GM19397 (cell line): ENCODE results near the gene PPIA.
A peak's percentile ranks its signal among the peaks of the same experiment; 100 is the strongest.

Experiments used
- ATAC-seq: cut with Tn5 transposase; IDR thresholded peaks from one replicate; pipeline ENCODE4 v1.9.1; 2021; ENCODE audit warnings: mild to moderate bottlenecking, moderate library complexity; ENCODE audit not compliant: unreplicated experiment

Gene PPIA

GRCh38 chr7:44796504-44797328 is at the start of gene PPIA:
Gene PPIA, plus strand, starts transcription at chr7:44796681. Its CDS starts 44 bp downstream, at chr7:44796725.
- ATAC-seq = peak; percentile 90

- peak; percentile 80 for ATAC-seq
Observed at GRCh38 chr7:44748045-44748947, 48.2 kb upstream of the PPIA start, which contains the start of gene ZMIZ2. Gene ZMIZ2, plus strand, starts transcription at chr7:44748847. Its CDS starts 7,403 bp downstream, at chr7:44756250.

GRCh38 chr7:44748948-44749731 is 47.3 kb upstream of the PPIA start:
- ATAC-seq = peak; percentile 14

GRCh38 chr7:44749992-44750391 is 46.5 kb upstream of the PPIA start:
- ATAC-seq = no peak

DNA sequence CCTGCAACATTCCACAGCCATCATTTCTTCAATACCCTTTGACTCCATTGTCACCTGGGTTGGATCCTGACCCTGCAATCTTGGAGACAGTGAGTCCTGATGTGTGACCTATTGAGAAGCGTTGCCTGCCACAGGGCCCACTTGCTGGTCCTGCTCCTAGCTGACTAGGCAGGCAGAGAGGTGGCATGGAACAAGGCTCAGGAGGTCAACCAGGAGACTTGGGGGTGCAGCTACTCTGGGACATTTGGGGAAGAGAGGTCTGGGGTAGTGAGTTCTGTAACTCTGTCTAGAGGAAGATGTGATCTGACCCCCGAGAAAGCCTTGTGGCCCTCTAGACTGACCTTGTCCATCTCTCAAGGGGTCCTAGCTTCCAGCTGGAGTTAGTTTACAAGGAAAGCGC is 46.1 kb upstream of the PPIA start:
- no peak for ATAC-seq

GRCh38 chr7:44750921-44751571 is 45.4 kb upstream of the PPIA start:
- peak; percentile 40 for ATAC-seq

GRCh38 chr7:44752822-44753221 is 43.7 kb upstream of the PPIA start:
- no peak for ATAC-seq

DNA sequence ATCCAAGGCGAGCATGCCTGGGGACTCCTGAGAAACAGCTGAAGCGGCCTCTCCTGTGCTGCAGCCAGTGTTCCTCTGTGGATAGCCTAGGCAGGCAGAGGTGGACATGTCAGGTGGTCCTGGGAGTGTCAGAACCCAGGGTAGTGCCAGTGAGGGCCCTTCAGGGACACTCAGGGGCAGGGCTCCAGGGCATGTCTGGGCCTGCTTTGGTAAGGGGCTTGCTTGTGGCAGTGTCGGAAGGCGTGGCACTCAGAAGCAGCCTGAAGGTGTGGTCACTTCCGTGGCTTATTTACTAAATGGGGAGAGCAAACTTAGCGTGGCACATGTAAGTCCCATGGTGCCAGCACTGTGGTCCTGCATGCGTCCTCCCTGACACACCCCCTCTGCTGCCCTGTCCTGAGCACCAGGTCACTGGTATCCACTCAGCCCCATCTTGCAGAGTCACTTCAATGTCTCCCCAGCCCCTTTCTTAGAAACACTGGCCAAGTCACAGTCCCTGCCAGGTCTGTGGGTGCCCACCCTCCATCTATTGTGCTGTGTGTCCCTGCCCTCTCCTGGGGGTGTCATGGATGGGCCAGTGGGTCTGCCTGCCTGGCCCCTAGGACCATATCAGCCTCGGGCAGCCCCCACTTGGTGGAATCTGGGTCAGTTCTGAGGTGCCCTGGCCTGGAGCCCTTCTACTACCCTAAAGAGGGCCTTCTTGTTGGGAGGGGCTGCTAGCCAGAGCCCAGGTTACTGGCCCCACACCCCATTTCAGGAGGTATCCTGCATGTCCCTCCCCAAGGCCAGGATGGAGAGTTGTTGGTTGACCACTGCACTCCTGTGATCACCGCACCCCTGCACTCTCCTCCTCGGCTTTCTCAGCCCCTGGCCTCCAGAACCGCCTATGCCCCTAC is 41.4 kb upstream of the PPIA start:
- ATAC-seq = no peak

DNA sequence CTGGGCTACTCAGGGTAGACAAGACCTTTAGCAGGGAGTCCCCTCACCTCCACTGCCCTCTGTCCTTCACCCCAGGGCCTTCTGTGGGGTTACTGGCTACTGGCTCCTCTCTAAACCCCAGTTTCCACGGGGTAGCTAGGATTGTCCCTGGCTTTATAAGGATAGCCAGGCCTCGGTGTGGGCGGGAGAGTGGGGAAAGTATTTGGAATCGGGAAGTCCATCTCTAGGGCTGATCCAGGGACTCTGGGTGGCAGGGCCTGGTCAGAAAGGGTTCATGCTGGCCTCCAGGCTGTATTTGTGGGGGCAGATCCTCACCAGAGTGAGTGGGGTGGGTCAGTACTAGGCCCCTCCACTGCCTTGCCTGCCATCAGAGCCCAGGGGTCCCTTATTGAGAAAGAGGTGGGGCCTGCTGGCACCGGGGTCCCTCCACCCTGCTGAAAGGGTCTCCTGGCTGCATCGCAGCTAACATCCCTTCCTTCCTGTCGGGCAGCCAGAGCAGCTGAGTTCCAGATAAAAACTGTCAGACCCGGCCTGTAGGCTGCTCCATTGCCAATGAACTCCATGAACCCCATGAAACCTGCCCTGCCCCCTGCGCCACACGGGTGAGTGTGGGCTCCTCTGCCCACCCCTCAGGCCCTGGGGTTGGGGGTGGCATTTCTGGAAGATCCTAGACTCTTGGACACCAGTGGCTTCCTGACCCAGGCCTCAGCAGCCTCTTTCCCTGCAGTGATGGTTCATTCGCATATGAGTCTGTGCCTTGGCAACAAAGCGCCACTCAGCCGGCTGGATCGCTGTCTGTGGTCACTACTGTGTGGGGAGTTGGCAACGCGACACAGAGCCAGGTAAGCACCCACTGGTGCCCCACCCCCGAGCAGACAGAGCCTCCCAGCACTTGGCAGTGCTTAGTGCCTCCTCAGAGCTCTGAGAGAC is 40.5 kb upstream of the PPIA start:
- ATAC-seq = no peak

GRCh38 chr7:44756904-44757303 is 39.6 kb upstream of the PPIA start:
- no peak for ATAC-seq

DNA sequence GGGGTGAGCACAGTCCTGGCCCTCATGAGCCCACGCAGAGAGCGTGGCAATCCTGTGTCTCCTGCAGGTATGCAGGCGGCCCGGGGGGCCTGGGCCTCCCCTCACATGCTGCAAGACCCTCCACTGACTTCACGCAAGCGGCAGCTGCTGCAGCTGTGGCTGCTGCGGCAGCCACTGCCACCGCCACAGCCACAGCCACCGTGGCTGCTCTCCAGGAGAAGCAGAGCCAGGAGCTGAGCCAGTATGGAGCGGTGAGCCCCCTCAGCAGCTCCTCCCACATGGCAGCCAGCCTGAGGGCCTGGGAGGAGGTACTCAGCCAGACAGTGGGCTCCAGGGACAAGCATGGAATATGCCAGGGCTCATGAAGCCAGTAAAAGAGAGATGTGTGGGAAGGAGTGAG is 39.2 kb upstream of the PPIA start:
- no peak for ATAC-seq

DNA sequence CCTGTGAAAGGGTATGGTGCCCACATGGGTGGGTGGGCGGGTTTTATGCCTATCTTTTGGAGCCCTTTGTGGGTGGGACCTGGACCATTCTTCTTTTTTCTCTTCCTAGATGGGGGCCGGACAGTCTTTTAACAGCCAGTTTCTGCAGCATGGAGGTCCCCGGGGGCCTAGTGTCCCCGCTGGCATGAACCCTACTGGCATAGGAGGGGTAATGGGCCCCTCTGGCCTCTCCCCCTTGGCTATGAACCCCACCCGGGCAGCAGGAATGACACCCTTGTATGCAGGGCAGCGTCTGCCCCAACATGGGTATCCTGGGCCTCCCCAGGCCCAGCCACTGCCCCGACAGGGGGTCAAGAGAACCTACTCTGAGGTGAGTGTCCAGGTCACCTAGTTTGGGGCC is 38.7 kb upstream of the PPIA start:
- no peak for ATAC-seq

DNA sequence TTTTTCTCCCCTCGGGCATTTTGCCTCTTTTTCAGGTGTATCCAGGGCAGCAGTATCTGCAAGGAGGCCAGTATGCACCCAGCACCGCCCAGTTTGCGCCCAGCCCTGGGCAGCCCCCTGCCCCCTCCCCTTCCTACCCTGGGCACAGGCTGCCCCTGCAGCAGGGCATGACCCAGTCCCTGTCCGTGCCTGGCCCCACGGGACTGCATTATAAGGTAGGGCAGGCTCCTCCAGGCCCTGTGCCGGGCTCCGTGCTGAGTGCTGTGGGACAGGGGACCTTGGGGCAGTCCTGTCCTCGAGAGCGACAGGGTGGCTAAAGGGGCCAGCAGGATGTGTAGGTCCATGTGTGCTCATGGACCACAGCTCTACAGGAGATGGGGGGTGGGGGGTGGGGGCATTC is 37.2 kb upstream of the PPIA start:
- no peak for ATAC-seq

GRCh38 chr7:44760034-44760580 is 36.4 kb upstream of the PPIA start:
- ATAC-seq = no peak

- ATAC-seq = no peak
Observed at GRCh38 chr7:44761207-44762161, 35.0 kb upstream of the PPIA start.

DNA sequence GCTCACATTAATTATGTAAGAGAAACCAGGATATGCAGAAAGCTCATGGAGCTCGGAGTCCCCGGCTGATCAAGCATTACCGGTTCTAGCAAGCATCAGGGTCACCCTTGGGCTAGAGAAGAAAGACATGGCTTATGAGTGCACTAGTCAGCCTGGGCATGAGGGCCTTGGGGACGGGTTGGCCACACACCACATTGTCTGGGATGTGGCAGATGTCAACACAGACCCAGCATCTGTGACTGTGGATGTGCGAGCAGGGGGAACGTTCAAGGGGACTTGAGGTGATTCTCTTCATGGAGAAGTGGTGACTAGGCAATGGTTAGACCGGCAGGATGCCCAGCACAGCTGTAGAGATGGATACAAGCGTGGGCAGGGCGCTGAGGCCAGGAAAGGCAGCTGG is 34.2 kb upstream of the PPIA start:
- ATAC-seq = no peak
